Neural cell (in vitro differentiated cells): Measurements from ENCODE around the gene NDC1. TPM values are rescaled to one million over a fixed set of nuclear protein-coding genes. Genes with fewer than 3 reads are reported as not detected.

Source experiments
- H2AFZ ChIP-seq: fragments of 200-600, 300-800 bp; sonication (generic), shearing (Covaris generic); 2 replicates; pipeline ENCODE4 v1.6.0; 2014; ENCODE audit warnings: low read depth, mild to moderate bottlenecking, antibody characterized with exemption, low read length, moderate library complexity
- H3F3A ChIP-seq: fragments of 200-600 bp; shearing (Covaris generic); 2 replicates; pipeline ENCODE4 v1.6.1; 2016; ENCODE audit warnings: mild to moderate bottlenecking, moderate library complexity, mixed read lengths, antibody characterized with exemption, low read length; ENCODE audit not compliant: insufficient read depth, poor library complexity, severe bottlenecking
- H3K27ac ChIP-seq: fragments of 200-600, 300-800 bp; sonication (generic), shearing (Covaris generic); 2 replicates; pipeline ENCODE4 v1.5.1; 2014; ENCODE audit warnings: mild to moderate bottlenecking, low read length, moderate library complexity
- H3K27me3 ChIP-seq: fragments of 300-800, 200-600 bp; sonication (generic), shearing (Covaris generic); 2 replicates; pipeline ENCODE4 v1.6.0; 2014; ENCODE audit warnings: mild to moderate bottlenecking, low read depth, low read length, moderate library complexity; ENCODE audit not compliant: insufficient read depth
- H3K36me3 ChIP-seq: fragments of 300-800, 200-600 bp; sonication (generic), shearing (Covaris generic); 2 replicates; pipeline ENCODE4 v1.5.1; 2014; ENCODE audit warnings: mild to moderate bottlenecking, antibody characterized with exemption, low read length, moderate library complexity; ENCODE audit not compliant: insufficient read depth
- H3K4me2 ChIP-seq: fragments of 300-800, 200-600 bp; sonication (generic), shearing (Covaris generic); 2 replicates; pipeline ENCODE4 v1.6.0; 2014; ENCODE audit warnings: mild to moderate bottlenecking, low read length
- H3K4me3 ChIP-seq: fragments of 300-800, 200-600 bp; sonication (generic), shearing (Covaris generic); 2 replicates; pipeline ENCODE4 v1.5.1; 2014; ENCODE audit warnings: mild to moderate bottlenecking, low read length, moderate library complexity
- H3K79me2 ChIP-seq: fragments of 200-600 bp; shearing (Covaris generic); replicated peaks from 2 replicates; pipeline ENCODE4 v1.6.0; 2014; ENCODE audit warnings: mild to moderate bottlenecking, low read length, moderate library complexity; ENCODE audit not compliant: insufficient read depth
- H3K9ac ChIP-seq: fragments of 300-800, 200-600 bp; sonication (generic), shearing (Covaris generic); 2 replicates; pipeline ENCODE4 v1.6.1; 2016; ENCODE audit warnings: mild to moderate bottlenecking, low read length, mixed read lengths
- H3K9me2 ChIP-seq: fragments of 200-600 bp; shearing (Covaris generic); 2 replicates; pipeline ENCODE4 v1.6.1; 2016; ENCODE audit warnings: mild to moderate bottlenecking, low read length, mixed read lengths; ENCODE audit not compliant: insufficient read depth
- H3K9me3 ChIP-seq: fragments of 200-600, 300-800 bp; sonication (generic), shearing (Covaris generic); 2 replicates; pipeline ENCODE4 v1.6.1; 2016; ENCODE audit warnings: mild to moderate bottlenecking, mixed run types, low read length, moderate library complexity, mixed read lengths
- H4K20me1 ChIP-seq: fragments of 200-600 bp; shearing (Covaris generic); 2 replicates; pipeline ENCODE4 v1.6.1; 2016; ENCODE audit warnings: mild to moderate bottlenecking, mixed run types; ENCODE audit not compliant: insufficient read depth
- EP300 ChIP-seq: fragments of 450-650 bp; conservative IDR thresholded peaks from 2 replicates; pipeline ENCODE4 v1.6.1; 2014; ENCODE audit warnings: antibody characterized with exemption, mild to moderate bottlenecking, moderate library complexity; ENCODE audit not compliant: poor library complexity, severe bottlenecking
- EZH2 ChIP-seq: fragments of 200-600, 300-800 bp; shearing (Covaris generic), sonication (generic); IDR thresholded peaks from 2 replicates; pipeline ENCODE4 v1.6.1; 2014; ENCODE audit warnings: antibody characterized with exemption, low read length, borderline replicate concordance, mild to moderate bottlenecking; ENCODE audit not compliant: insufficient read depth, poor library complexity, severe bottlenecking
- MXI1 ChIP-seq: fragments of 450-650 bp; conservative IDR thresholded peaks from 2 replicates; pipeline ENCODE4 v1.6.1; 2014; ENCODE audit warnings: antibody characterized with exemption, mild to moderate bottlenecking; ENCODE audit not compliant: poor library complexity, severe bottlenecking
- POLR2AphosphoS5 ChIP-seq: IDR thresholded peaks from 2 replicates; pipeline ENCODE4 v1.6.1; 2012
- RAD21 ChIP-seq: fragments of 450-650 bp; conservative IDR thresholded peaks from 2 replicates; pipeline ENCODE4 v1.6.1; 2014; ENCODE audit warnings: antibody characterized with exemption, mild to moderate bottlenecking, moderate library complexity
- SMC3 ChIP-seq: fragments of 450-650 bp; conservative IDR thresholded peaks from 2 replicates; pipeline ENCODE4 v1.6.1; 2014; ENCODE audit warnings: antibody characterized with exemption, mild to moderate bottlenecking, moderate library complexity; ENCODE audit not compliant: poor library complexity
- TAF1 ChIP-seq: IDR thresholded peaks from 2 replicates; pipeline ENCODE4 v1.6.1; 2012; ENCODE audit warnings: low read depth
- polyA plus RNA-seq: library from polyadenylated mRNA; depleted of rRNA; stranded (reverse); fragments of >200 nt; gene quantifications from 2 replicates; pipeline ENCODE4 v1.2.3, GENCODE V29; 2014
- TF ChIP-seq, protein P1 (sequence below): fragments of 450-650 bp; IDR thresholded peaks from 2 replicates; pipeline ENCODE4 v1.5.1; 2014; ENCODE audit warnings: antibody characterized with exemption, mild to moderate bottlenecking, moderate library complexity; ENCODE audit not compliant: poor library complexity, severe bottlenecking
- TF ChIP-seq, protein P2 (sequence below): IDR thresholded peaks from 2 replicates; pipeline ENCODE4 v1.6.1; 2012; ENCODE audit warnings: borderline replicate concordance

Gene NDC1
- polyA plus RNA-seq, 1 donor from 2014 or later = 18.0 TPM

DNA sequence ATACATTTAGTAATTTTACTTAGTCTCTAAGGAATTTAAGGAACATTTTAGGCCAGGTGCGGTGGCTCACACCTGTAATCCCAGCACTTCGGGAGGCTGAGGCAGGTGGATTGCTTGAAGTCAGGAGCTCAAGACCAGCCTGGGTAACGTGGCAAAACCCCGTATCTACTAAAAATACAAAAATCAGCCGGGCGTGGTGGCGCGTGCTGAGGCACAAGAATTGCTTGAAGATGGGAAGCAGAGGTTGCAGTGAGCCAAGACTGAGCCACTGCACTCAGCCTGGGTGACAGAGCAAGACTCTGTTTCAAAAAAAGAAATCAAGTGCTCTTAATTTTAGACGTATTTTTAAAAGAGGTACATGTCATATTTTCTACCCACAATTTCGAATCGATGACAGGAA, 3.3 kb downstream of the NDC1 start:
- H3K36me3 ChIP-seq = no peaks in the 10 kb centered on the region
- no peaks in the 10 kb centered on the region for H3K27me3 ChIP-seq
- H3K79me2 ChIP-seq = peaks cover 16% of the 10 kb centered on the region
- no peaks in the 10 kb centered on the region for H3F3A ChIP-seq
- H3K9me2 ChIP-seq = no peaks in the 10 kb centered on the region
- no peak overlapping the region for H2AFZ ChIP-seq
- no peak overlapping the region for H3K4me2 ChIP-seq
- no peaks in the 10 kb centered on the region for H4K20me1 ChIP-seq
- no peak overlapping the region for H3K9ac ChIP-seq
- no peak overlapping the region for H3K4me3 ChIP-seq
- no peak overlapping the region for H3K27ac ChIP-seq
- H3K9me3 ChIP-seq = no peaks in the 10 kb centered on the region
- TF ChIP-seq EP300 = no peak
- TF ChIP-seq POLR2AphosphoS5 = no peak
- TF ChIP-seq, protein P1, sequence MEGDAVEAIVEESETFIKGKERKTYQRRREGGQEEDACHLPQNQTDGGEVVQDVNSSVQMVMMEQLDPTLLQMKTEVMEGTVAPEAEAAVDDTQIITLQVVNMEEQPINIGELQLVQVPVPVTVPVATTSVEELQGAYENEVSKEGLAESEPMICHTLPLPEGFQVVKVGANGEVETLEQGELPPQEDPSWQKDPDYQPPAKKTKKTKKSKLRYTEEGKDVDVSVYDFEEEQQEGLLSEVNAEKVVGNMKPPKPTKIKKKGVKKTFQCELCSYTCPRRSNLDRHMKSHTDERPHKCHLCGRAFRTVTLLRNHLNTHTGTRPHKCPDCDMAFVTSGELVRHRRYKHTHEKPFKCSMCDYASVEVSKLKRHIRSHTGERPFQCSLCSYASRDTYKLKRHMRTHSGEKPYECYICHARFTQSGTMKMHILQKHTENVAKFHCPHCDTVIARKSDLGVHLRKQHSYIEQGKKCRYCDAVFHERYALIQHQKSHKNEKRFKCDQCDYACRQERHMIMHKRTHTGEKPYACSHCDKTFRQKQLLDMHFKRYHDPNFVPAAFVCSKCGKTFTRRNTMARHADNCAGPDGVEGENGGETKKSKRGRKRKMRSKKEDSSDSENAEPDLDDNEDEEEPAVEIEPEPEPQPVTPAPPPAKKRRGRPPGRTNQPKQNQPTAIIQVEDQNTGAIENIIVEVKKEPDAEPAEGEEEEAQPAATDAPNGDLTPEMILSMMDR = no peak
- no peak for TF ChIP-seq TAF1
- no peak for TF ChIP-seq RAD21
- no peak for TF ChIP-seq SMC3
- no peak for TF ChIP-seq MXI1
- TF ChIP-seq, protein P2, sequence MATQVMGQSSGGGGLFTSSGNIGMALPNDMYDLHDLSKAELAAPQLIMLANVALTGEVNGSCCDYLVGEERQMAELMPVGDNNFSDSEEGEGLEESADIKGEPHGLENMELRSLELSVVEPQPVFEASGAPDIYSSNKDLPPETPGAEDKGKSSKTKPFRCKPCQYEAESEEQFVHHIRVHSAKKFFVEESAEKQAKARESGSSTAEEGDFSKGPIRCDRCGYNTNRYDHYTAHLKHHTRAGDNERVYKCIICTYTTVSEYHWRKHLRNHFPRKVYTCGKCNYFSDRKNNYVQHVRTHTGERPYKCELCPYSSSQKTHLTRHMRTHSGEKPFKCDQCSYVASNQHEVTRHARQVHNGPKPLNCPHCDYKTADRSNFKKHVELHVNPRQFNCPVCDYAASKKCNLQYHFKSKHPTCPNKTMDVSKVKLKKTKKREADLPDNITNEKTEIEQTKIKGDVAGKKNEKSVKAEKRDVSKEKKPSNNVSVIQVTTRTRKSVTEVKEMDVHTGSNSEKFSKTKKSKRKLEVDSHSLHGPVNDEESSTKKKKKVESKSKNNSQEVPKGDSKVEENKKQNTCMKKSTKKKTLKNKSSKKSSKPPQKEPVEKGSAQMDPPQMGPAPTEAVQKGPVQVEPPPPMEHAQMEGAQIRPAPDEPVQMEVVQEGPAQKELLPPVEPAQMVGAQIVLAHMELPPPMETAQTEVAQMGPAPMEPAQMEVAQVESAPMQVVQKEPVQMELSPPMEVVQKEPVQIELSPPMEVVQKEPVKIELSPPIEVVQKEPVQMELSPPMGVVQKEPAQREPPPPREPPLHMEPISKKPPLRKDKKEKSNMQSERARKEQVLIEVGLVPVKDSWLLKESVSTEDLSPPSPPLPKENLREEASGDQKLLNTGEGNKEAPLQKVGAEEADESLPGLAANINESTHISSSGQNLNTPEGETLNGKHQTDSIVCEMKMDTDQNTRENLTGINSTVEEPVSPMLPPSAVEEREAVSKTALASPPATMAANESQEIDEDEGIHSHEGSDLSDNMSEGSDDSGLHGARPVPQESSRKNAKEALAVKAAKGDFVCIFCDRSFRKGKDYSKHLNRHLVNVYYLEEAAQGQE = no peak
- no peak for TF ChIP-seq EZH2

DNA sequence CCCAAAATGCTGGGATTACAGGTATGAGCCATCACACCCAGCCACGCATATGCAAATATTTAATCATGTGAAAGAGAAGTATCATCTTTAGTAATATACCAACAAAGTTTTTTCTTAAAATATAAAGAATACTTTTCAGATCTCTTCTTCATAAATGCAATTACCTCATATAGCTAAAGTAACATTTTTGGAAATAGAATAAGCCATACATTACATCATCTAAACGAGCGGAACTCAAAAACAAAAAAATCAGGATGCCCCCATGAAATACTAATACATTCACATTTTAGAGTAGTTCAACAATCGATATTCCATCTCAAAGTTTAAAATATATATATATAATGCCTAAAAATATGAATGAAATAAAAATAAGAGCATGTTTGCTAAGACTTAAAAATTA, 4.7 kb downstream of the NDC1 start:
- Histone ChIP-seq H3K79me2 (peaks cover 16% of the 10 kb centered on the region), H4K20me1 (no peaks in the 10 kb centered on the region), H3K4me3 (no peak overlapping the region), H3F3A (no peaks in the 10 kb centered on the region), H2AFZ (no peak overlapping the region), H3K27me3 (no peaks in the 10 kb centered on the region), H3K36me3 (no peaks in the 10 kb centered on the region), H3K9ac (no peak overlapping the region), H3K27ac (no peak overlapping the region), H3K9me3 (no peaks in the 10 kb centered on the region), H3K9me2 (no peaks in the 10 kb centered on the region), H3K4me2 (no peak overlapping the region)
- TF ChIP-seq EZH2 = no peak
- TF ChIP-seq, protein P1 = no peak
- TF ChIP-seq MXI1 = no peak
- TF ChIP-seq POLR2AphosphoS5 = no peak
- TF ChIP-seq, protein P2 = no peak
- no peak for TF ChIP-seq SMC3
